HG03460 (cell line): ENCODE data around the gene SAT2.
"Not testable (repeated sequence)": the region's sequence is repeated elsewhere in the genome, so short reads cannot be mapped to it uniquely, and the experiment has no call there.

Source experiments
- ATAC-seq: cut with Tn5 transposase; IDR thresholded peaks from one replicate; pipeline ENCODE4 v1.9.1; 2021; ENCODE audit not compliant: unreplicated experiment

SAT2 gene

DNA sequence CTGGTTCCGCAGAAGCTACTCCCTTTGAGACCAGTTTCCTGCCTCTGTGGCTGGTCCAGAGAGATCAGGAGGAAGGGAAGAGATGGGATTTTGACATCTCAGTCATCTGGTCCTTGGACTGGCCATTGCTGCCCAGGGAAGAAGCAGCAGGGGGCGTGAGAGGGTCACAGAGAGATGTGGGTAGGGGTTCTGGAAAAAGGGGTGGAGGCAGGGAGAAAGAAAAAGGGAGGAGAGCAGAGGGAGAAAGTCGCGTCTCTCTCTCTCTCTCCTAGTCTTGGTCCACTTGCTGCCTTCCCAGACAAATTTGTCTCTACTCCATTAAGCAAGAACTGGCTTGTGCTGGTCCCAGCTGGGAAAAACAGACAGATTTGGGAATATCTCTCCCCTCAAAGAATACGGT, 6.8 kb upstream of the SAT2 start:
- no peak for ATAC-seq

DNA sequence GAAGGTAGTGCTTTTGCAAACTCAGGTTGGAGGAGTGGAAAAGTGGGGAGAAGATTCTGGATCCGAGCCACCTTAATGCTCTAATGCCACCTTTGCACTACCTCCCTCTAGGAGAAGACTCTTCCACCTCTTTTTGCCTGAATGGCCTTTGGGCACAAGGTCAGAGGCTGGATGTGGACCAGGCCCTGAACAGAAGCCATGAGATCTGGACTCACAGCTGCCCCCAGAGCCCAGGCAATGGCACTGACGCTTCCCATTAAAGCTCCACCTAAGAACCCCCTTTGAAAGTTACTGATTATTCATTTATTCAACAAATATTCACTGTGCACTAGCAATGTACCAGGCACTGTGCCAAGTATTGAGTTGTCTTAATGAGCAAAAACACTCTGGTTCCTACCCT, 5.5 kb upstream of the SAT2 start:
- no peak for ATAC-seq

- ATAC-seq: no peak
Observed at GRCh38 chr17:7632492-7632894, 4.9 kb upstream of the SAT2 start.

DNA sequence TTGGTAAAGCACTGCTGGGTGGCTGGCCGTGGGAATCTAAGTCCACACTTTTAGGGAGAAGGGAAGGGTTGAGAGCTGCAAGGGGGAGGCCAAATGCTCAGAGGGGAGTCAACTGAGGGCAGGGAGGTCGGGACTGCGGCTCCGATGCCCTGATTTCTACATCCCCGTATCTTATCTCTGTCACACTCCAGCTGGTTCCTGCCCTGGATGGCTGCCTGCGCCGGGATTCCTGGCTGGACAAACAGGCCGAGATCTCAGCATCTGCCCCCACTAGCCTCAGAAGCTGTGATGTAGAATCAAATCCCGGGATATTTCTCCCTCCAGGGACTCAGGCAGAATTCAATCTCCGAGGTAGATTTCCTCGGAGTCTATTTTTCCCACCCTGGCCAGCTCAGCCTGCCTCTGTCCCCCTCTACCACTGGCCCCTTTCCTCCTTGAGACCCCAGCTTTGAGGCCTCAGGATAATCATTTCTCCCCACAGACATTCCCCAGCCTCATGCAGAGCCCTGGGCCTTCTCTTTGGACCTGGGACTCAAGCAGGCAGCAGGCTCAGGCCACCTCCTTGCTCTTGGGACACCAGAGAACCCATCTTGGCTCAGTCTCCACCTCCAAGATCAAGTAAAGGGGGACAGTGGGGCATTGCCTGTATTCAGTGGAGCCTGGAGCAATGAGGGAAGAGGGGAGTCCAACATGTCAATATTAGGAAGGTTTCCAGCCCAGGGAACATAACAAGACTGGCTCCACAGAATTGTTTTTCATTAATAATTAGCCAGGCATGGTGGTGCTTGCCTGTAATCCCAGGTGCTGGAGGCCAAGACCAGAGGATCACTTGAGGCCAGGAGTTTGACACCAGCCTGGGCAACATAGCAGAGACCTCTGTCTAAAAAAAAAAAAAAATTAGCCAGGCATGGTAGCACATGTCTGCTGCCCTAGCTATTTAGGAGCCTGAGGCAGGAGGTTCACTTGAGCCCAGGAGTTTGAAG, 4.1 kb upstream of the SAT2 start:
- no peak for ATAC-seq

DNA sequence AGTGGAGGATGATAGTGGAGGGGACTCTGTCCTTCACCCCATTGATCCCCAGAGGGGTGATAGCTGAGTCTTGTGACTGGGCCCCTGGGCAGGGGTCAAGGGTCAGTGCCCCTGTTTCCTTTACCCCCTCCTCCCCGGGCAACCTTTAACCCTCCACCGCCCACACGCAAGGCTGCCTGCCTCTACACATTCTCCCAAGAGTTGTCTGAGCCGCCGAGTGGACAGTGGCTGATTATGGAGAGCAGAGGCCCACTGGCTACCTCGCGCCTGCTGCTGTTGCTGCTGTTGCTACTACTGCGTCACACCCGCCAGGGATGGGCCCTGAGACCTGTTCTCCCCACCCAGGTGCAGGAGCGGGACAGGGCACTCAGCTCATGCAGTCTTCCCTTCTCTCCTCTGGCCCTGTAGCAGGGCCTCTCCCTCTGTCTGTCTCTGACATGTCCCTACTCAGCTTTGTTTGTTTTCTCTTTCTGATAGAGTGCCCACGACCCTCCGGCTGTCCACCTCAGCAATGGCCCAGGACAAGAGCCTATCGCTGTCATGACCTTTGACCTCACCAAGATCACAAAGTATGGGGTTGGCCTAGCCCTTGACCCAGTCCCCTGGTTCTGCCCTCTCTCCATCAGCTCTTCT, 2.4 kb upstream of the SAT2 start, which contains the start of gene SHBG:
TSS of gene SHBG (plus strand) at position 197 of the 633 bp plus-strand sequence. CDS start at position 235, 38 bp downstream.
- no peak for ATAC-seq

DNA sequence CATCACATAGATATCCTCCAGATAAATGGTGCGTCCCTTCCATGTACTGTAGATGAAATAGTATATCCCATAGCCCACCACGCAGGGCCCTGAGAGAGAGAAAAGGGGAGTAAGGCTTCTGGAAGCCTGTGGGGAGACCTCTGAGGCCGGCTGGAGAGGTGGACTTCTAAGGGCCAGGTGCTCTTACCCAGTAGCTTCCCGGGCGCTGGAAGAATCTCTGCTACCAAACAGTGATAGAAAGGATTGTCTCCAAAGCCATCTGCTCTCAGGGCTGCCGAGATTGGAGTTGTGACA, 718 bp downstream of the SAT2 start:
- ATAC-seq: no peak

GRCh38 chr17:7626307-7626706, 1.3 kb downstream of the SAT2 start:
- ATAC-seq: no peak

GRCh38 chr17:7625749-7626148, 1.9 kb downstream of the SAT2 start:
- not testable (repeated sequence) for ATAC-seq

- ATAC-seq: no peak
Observed at GRCh38 chr17:7623661-7624060, 4.0 kb downstream of the SAT2 start.

DNA sequence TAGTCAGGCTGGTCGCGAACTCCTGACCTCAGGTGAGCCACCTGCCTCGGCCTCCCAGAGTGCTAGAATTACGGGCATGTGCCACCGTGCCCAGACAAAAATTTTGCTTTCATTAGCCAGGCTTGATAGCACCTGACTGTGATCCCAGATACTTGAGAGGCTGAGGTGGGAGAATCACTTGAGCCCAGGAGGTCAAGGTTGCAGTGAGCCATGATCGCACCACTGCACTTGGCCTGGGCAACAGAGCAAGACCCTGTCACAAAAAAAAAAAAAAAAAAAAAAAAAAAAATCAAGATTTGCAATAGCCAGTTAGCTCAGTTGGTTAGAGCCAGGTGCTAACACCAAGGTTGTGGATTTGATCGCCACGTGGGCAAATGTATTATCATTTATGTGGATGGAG, 6.8 kb downstream of the SAT2 start:
- no peak for ATAC-seq

GRCh38 chr17:7618608-7619007, 9.0 kb downstream of the SAT2 start:
- no peak for ATAC-seq

GRCh38 chr17:7615265-7615747, 12.3 kb downstream of the SAT2 start:
- no peak for ATAC-seq

DNA sequence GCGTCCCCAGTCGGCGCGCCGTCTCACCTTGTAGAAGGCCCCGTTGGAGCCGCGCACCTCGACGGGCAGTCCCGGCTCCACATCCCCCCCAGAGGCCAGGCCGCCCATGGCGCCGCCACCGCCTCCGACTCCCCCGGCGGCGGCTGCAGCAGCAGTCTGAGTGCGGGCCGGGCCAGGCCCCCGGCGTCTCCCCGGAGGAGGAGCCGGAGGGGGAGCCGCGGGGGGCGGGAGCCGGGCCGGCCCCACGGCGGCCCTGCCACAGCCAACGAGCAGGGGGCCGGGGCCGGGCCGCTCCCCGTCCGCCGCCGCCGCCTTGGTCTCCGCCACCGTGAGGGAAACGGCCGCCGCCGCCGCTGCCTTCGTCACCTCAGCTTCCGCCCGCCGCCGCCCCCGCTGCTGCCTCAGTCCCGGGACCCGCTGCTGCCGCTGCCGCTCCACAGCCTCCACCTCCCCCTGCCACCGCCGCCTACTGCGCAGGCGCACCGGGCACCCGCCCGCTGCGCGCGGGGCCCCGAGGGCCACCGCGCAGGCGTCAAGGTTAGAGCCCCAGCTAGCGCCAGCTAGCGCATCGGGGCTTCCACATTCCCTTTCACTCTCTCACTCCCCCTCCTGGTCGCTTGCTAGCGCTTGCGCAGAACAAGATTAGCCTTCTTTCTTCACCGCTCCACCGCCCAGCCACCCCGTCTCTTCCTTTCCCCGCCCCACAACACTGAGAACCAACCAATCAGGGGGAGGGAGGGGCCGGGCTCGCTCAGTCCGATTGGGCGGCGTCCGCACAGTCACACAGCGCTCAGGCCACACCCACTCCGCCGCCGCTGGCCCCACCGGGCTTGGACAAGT, 13.0 kb downstream of the SAT2 start, which contains the start of gene FXR2:
TSS of gene FXR2 (minus strand) at position 473 of the 840 bp plus-strand sequence. CDS start at position 108, 365 bp downstream.
- peak; percentile 85 for ATAC-seq

GRCh38 chr17:7613769-7614424, 13.7 kb downstream of the SAT2 start:
- ATAC-seq: no peak

- no peak for ATAC-seq
Observed at GRCh38 chr17:7612294-7612640, 15.4 kb downstream of the SAT2 start.

DNA sequence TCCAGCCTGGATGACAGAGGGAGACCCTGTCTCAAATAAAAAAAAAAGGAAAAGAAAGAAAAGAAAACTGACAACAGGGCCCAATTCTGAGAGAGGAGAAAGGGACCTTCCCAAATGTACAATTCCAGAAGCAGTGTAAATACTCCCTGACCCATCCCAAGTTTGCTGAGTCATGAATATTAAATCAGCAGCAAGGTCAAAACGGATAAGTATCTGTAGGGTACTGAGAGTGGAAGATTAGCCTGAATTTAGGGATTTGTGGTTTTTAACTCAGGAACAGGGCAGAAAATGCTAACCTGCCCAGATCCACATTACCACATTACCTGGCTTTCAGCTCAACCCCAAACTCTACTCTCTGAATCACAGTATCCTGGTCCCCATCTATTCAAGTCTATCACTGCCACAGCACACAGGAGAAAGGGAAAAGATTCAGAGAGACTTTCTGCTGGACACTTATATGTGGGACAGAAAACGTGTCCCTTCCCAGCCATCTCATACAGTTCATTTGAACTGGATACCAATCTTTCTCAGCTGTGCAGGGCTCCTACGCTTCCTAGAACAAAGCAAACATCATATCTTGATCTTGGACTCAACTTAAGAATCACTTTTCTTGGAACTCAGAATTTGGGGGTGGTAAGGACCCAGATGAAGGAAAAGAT, 15.9 kb downstream of the SAT2 start:
- no peak for ATAC-seq

DNA sequence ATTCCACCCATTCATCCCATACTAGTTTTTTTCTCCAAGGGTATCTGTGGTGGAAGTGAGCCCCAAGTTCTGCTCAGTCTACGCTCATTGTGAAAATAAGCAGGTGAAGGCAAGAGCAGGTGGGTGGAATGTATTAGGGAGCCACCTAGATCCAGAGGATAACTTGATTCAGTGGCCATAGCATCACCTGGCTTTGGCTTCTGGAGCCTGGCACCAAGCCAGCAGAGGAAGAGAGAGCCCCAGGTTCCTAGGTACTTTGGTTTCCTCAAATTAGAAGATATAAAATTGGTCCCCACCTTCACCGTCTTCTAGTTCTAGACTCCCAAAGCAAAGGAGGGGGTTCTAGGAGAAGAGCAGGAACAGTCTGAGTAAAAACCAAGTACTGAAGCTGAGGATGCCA, 17.0 kb downstream of the SAT2 start:
- ATAC-seq: no peak

- no peak for ATAC-seq
Observed at GRCh38 chr17:7606280-7606679, 21.3 kb downstream of the SAT2 start.

GRCh38 chr17:7597561-7597960, 30.1 kb downstream of the SAT2 start:
- not testable (repeated sequence) for ATAC-seq

GRCh38 chr17:7593296-7593695, 34.3 kb downstream of the SAT2 start:
- ATAC-seq: no peak
